ENCODE data around the gene ADGRD1. TPM values are rescaled to one million over a fixed set of nuclear protein-coding genes. Genes with fewer than 3 reads are reported as not detected.

Gene ADGRD1
- total RNA-seq, 3 donors from 2014 or later: 11.6 to 47.5 (median 18.7) TPM

DNA sequence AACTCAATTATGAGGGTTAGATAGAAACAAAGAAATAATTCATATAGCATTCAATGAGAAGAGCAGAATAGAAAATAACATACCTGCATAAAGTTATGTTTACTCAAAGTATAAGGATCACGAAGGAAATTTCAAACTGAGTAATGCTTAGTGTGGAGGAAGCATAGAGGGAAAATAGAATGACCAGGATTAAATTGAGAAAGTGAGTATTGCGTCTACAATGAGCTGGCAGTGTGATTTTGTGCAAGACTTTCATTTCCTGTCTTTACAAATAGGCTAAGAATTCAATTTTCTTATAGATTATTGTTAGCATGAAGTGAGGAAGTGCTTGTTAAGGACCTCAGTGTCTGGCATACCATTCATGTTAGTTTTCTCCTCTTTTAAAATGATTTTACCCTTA is 12.0 kb downstream of the ADGRD1 start:
- Histone ChIP-seq H3K27me3 (no peaks in the 10 kb centered on the region), H3K9me3 (no peaks in the 10 kb centered on the region), H3K4me1 (no peaks in the 10 kb centered on the region), H3K27ac (no peak overlapping the region), H3K36me3 (no peaks in the 10 kb centered on the region), H3K4me3 (no peak overlapping the region)
- no peak for DNase-seq (ENCODE audit: low spot score in 2 of 2)
- intact Hi-C loops (cut with DNase I; ENCODE audit: low total_unique reads): no loop called here
- TF ChIP-seq POLR2A (IDR thresholded peaks at IDR 0.05): no peak
- TF ChIP-seq CTCF (IDR thresholded peaks at IDR 0.05): no peak
- no peak for TF ChIP-seq POLR2AphosphoS5 (IDR thresholded peaks at IDR 0.05)

GRCh38 chr12:130966443-130967030 is 12.8 kb downstream of the ADGRD1 start:
- intact Hi-C loops (cut with DNase I; ENCODE audit: low total_unique reads): no loop called here
- Histone ChIP-seq H3K36me3 (no peaks in the 10 kb centered on the region), H3K27me3 (no peaks in the 10 kb centered on the region), H3K27ac (no peak overlapping the region), H3K4me1 (no peaks in the 10 kb centered on the region), H3K9me3 (no peaks in the 10 kb centered on the region), H3K4me3 (no peak overlapping the region)
- TF ChIP-seq POLR2A (IDR thresholded peaks at IDR 0.05) (no peak), CTCF (IDR thresholded peaks at IDR 0.05) (no peak), POLR2AphosphoS5 (IDR thresholded peaks at IDR 0.05) (no peak)
- DNase-seq (ENCODE audit: low spot score in 2 of 2): no peak

DNA sequence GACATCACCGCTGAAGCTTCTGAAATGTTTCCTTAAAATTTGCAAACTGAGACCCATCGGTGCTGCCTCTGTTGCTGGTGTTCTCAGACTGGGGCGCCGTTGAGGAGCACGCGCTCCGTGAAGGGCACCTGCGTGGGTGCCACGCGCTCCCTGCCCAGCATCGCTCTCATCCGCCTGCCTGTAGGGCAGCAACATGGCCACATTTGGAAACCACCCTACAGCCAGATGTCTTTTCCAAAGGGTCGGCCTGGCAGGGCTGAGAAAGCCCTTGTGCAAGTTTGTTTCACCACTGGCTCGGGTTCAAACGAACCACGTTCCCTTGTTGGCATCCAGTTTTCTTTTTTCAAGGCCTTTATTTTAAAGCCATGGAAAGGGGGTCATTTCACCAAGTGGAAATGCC is 13.9 kb downstream of the ADGRD1 start:
- no peak for DNase-seq (ENCODE audit: low spot score in 2 of 2)

DNA sequence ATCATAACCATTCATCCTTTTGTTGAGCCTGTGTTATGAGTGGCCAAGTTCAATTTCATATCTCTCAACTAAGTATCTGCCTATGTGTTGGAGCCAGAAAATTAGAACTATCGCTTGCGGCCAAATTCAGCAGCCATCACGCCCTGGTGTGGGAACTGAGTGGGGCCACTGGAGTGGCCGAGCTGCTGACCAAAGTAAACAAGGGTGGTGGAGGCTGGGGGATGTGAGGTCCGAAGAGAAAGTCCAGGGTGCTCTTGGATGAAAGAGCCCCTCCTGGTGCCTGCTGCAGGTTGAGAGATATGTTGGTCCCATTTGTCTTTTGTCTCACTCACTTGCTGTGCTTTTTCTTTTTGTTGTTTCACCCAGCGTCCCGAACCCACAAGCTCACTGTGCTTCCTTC is 14.9 kb downstream of the ADGRD1 start:
- intact Hi-C loops (cut with DNase I; ENCODE audit: low total_unique reads): no loop called here
- Histone ChIP-seq H3K27me3 (no peaks in the 10 kb centered on the region), H3K36me3 (no peaks in the 10 kb centered on the region), H3K4me1 (no peaks in the 10 kb centered on the region), H3K9me3 (no peaks in the 10 kb centered on the region), H3K27ac (no peak overlapping the region), H3K4me3 (no peak overlapping the region)
- DNase-seq (ENCODE audit: low spot score in 2 of 2): no peak
- TF ChIP-seq POLR2AphosphoS5 (IDR thresholded peaks at IDR 0.05) (no peak), POLR2A (IDR thresholded peaks at IDR 0.05) (no peak), CTCF (IDR thresholded peaks at IDR 0.05) (no peak)

More for the DNA sequence above, 13.9 kb downstream of the ADGRD1 start:
- H3K4me1 ChIP-seq: no peaks in the 10 kb centered on the region
- H3K36me3 ChIP-seq: no peaks in the 10 kb centered on the region
- H3K27ac ChIP-seq: no peak overlapping the region
- H3K9me3 ChIP-seq: no peaks in the 10 kb centered on the region
- H3K27me3 ChIP-seq: no peaks in the 10 kb centered on the region
- no peak overlapping the region for H3K4me3 ChIP-seq
- intact Hi-C loops (cut with DNase I; ENCODE audit: low total_unique reads): no loop called here
- TF ChIP-seq POLR2AphosphoS5 (IDR thresholded peaks at IDR 0.05) (no peak), POLR2A (IDR thresholded peaks at IDR 0.05) (no peak), CTCF (IDR thresholded peaks at IDR 0.05) (no peak)

GRCh38 chr12:130969223-130969622 is 15.5 kb downstream of the ADGRD1 start:
- intact Hi-C loops (cut with DNase I; ENCODE audit: low total_unique reads): no loop called here
- no peaks in the 10 kb centered on the region for H3K4me1 ChIP-seq
- H3K27ac ChIP-seq: no peak overlapping the region
- TF ChIP-seq POLR2A (IDR thresholded peaks at IDR 0.05): no peak
- no peak for TF ChIP-seq POLR2AphosphoS5 (IDR thresholded peaks at IDR 0.05)
- no peak for TF ChIP-seq CTCF (IDR thresholded peaks at IDR 0.05)
- DNase-seq (ENCODE audit: low spot score in 2 of 2): no peak
- H3K9me3 ChIP-seq: no peaks in the 10 kb centered on the region
- H3K27me3 ChIP-seq: no peaks in the 10 kb centered on the region
- H3K36me3 ChIP-seq: no peaks in the 10 kb centered on the region
- H3K4me3 ChIP-seq: no peak overlapping the region

Measured in breast epithelium (tissue), 4 donors.